ENCODE data around the gene SYNJ2.
A peak's percentile ranks its signal among the peaks of the same experiment; 100 is the strongest.

SYNJ2 gene

DNA sequence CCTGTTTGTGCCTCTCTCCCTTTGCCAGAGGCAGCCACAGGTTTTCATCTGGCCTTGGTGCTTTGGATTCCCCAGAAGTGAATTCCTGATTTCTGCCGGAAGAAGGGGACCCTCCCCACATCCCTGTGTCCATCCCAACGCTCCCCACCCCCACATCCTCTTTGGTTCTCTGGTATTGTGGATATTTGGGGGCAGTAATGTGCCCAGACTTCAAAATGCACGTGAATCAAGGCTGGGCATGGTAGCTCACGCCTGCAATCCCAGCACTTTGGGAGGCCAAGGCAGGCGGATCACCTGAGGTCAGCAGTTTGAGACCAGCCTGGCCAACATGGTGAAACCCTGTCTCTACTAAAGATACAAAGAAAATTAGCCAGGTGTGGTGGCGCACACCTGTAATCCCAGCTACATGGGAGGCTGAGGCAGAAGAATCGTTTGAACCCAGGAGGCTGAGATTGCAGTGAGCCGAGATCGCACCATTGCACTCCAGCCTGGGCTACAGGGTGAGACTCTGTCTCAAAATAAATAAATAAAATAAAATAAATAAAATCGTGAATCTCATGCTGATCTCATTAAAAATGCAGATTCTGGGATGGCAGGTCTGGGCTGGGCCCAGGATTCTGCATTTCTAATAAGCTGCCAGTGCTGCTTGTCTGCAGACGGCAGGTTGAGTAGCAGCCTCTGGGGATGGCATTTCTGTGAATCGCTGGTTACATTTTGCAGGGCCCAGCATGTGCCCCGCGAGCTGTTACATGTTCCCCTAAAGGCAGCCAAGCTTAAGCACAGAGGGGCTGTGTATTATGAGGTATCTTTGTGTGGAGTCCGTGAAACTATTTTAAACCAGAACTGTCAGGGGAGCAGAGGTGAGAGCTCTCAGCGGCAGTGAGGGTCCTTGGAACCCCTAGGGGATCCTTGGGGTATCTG, 49.0 kb downstream of the SYNJ2 start:
- H3K14ac ChIP-seq (ENCODE audit: low read length), result no peak overlapping the region
- no peak for DNase-seq (ENCODE audit: low spot score)

DNA sequence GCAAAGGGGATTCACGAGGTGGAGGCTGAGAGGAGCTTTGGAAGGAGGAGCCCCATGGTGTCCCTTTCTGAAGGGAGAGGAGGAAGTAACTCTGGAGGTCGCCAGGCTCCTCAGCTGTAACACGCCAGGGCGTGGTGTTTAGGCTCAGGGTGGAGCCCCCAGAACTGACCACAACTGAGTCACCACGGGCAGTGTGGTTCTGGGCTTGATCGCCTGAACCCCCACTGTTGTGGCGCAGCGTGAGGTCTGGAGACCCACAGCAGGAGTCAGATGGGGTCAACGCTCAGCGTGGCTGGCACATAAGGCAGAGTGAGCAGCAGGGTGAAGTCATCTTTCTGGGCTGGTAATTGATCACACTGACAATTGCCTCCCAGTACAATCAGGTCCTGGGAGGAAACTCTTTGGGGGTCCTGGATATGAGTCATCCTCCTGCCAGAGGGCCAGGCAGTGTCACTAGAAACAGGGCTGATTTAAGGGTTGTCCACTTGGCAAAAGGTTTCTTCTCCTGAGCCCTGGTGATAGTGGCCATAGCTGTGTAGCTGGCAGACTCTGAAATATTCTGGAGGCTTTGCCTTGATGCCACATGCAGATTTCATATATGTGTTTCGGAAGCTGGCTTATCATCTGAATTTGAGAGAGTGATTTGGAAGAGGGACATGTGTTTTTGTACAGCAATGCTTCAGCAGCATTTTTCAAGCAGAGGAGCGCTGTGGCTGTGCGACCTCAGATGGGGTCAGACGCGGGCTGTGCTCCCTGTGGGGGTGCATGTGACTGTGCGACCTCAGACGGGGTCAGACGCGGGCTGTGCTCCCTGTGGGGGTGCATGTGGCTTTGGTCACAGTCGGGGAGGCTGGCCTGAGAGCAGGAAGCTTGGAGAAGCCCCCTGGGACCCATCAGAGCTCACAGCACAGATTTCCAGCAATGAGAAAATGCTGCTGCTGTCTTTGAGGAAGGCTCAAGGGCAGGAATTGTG, 50.0 kb downstream of the SYNJ2 start:
- Histone ChIP-seq H3K4me1 (ENCODE audit: control insufficient read depth in 2 of 2, insufficient read depth in 1 of 2, low read depth in 1 of 2, low read length in 2 of 2) (peaks cover 9 to 18% of the 10 kb centered on the region in 2 donors), H3K9me3 (replicated peaks in 1 of 2; ENCODE audit: control insufficient read depth in 2 of 2, insufficient read depth in 1 of 2, low read depth in 1 of 2, low read length in 2 of 2) (peaks cover 0 to 5% of the 10 kb centered on the region in 2 donors), H3K9ac (ENCODE audit: low read depth, low read length, poor library complexity) (no peak overlapping the region), H2AK5ac (ENCODE audit: low read depth, low read length) (no peak overlapping the region), H2BK5ac (ENCODE audit: low read length) (no peak overlapping the region), H3K4me3 (ENCODE audit: low read length in 2 of 2) (no peak overlapping the region), H3K14ac (ENCODE audit: low read length) (no peak overlapping the region), H3K4ac (ENCODE audit: low read length) (no peak overlapping the region), H3K36me3 (replicated peaks in 1 of 2; ENCODE audit: control insufficient read depth in 2 of 2, insufficient read depth in 2 of 2, low read length in 2 of 2) (peaks cover 0 to 10% of the 10 kb centered on the region in 2 donors), H3K27me3 (ENCODE audit: control insufficient read depth in 3 of 3, insufficient read depth in 3 of 3, low read depth in 1 of 3, low read length in 3 of 3) (no peaks in the 10 kb centered on the region), H2BK15ac (ENCODE audit: low read length) (no peak overlapping the region), H3K27ac (replicated peaks; ENCODE audit: low read length) (no peak overlapping the region), H2BK120ac (ENCODE audit: low read depth, low read length) (no peak overlapping the region), H3K18ac (ENCODE audit: low read length) (no peak overlapping the region), H3K4me2 (ENCODE audit: insufficient read depth, low read length, poor library complexity, severe bottlenecking) (no peak overlapping the region), H3K79me1 (ENCODE audit: low read depth, low read length) (no peaks in the 10 kb centered on the region), H4K91ac (ENCODE audit: low read depth, low read length, poor library complexity) (no peak overlapping the region), H2AFZ (ENCODE audit: low read length) (peak overlapping the region; percentile 45), H2BK12ac (ENCODE audit: low read length) (no peak overlapping the region), H3K23ac (ENCODE audit: low read depth, low read length, poor library complexity) (no peak overlapping the region), H4K8ac (ENCODE audit: low read depth, low read length) (no peak overlapping the region)
- no CpG with 5 or more reads among the region's 20 CpGs for WGBS, 2 donors (ENCODE audit: extremely low coverage in 2 of 2, insufficient read length in 2 of 2, insufficient replicate concordance in 1 of 2)
- DNase-seq (ENCODE audit: low spot score), result peak; percentile 21

More for the DNA sequence above, 49.0 kb downstream of the SYNJ2 start:
- peaks cover 0 to 5% of the 10 kb centered on the region in 2 donors for H3K9me3 ChIP-seq (replicated peaks in 1 of 2; ENCODE audit: control insufficient read depth in 2 of 2, insufficient read depth in 1 of 2, low read depth in 1 of 2, low read length in 2 of 2)
- no peak overlapping the region for H2AFZ ChIP-seq (ENCODE audit: low read length)
- no peak overlapping the region for H3K4ac ChIP-seq (ENCODE audit: low read length)
- no peak overlapping the region for H4K8ac ChIP-seq (ENCODE audit: low read depth, low read length)
- no peak overlapping the region for H3K4me2 ChIP-seq (ENCODE audit: insufficient read depth, low read length, poor library complexity, severe bottlenecking)
- H3K79me1 ChIP-seq (ENCODE audit: low read depth, low read length), result peaks cover 2% of the 10 kb centered on the region
- peaks cover 0 to 6% of the 10 kb centered on the region in 2 donors for H3K36me3 ChIP-seq (replicated peaks in 1 of 2; ENCODE audit: control insufficient read depth in 2 of 2, insufficient read depth in 2 of 2, low read length in 2 of 2)
- no peak overlapping the region for H4K91ac ChIP-seq (ENCODE audit: low read depth, low read length, poor library complexity)
- no peak overlapping the region for H2BK12ac ChIP-seq (ENCODE audit: low read length)
- H3K4me1 ChIP-seq (ENCODE audit: control insufficient read depth in 2 of 2, insufficient read depth in 1 of 2, low read depth in 1 of 2, low read length in 2 of 2), result peaks cover 12 to 21% of the 10 kb centered on the region in 2 donors
- no peak overlapping the region for H3K9ac ChIP-seq (ENCODE audit: low read depth, low read length, poor library complexity)
- H3K27ac ChIP-seq (replicated peaks; ENCODE audit: low read length), result no peak overlapping the region
- no peak overlapping the region for H3K23ac ChIP-seq (ENCODE audit: low read depth, low read length, poor library complexity)
- no peaks in the 10 kb centered on the region for H3K27me3 ChIP-seq (ENCODE audit: control insufficient read depth in 3 of 3, insufficient read depth in 3 of 3, low read depth in 1 of 3, low read length in 3 of 3)
- no peak overlapping the region for H2AK5ac ChIP-seq (ENCODE audit: low read depth, low read length)
- H3K4me3 ChIP-seq (ENCODE audit: low read length in 2 of 2), result no peak overlapping the region
- H2BK15ac ChIP-seq (ENCODE audit: low read length), result no peak overlapping the region
- H3K18ac ChIP-seq (ENCODE audit: low read length), result no peak overlapping the region
- H2BK120ac ChIP-seq (ENCODE audit: low read depth, low read length), result no peak overlapping the region
- no peak overlapping the region for H2BK5ac ChIP-seq (ENCODE audit: low read length)
- no CpG with 5 or more reads among the region's 16 CpGs for WGBS, 2 donors (ENCODE audit: extremely low coverage in 2 of 2, insufficient read length in 2 of 2, insufficient replicate concordance in 1 of 2)

DNA sequence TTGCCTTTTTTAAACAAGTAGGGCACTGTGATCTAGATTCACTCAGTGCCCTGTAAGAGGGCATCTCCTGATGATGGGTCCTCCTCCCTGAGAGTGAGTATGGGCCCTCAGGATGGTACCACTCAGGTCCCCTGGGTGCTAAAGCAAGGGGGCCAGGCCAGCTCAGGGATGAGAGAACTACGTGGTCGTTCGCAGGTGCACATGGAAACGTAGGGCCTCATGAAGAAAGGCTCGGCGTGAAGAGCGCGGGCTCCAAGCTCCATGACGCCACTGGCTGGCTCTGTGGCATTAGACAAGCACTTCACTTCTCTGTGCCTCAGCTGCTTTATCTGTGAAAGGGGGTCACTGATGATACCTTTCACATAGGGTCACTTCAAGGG, 50.7 kb downstream of the SYNJ2 start:
- DNase-seq (ENCODE audit: low spot score), result no peak
- H3K27ac ChIP-seq (replicated peaks; ENCODE audit: low read length), result no peak overlapping the region
- WGBS, 2 donors (ENCODE audit: extremely low coverage in 2 of 2, insufficient read length in 2 of 2, insufficient replicate concordance in 1 of 2), result no CpG with 5 or more reads among the region's 9 CpGs

More for the DNA sequence above, 50.7 kb downstream of the SYNJ2 start:
- Histone ChIP-seq H3K18ac (ENCODE audit: low read length) (no peak overlapping the region), H4K8ac (ENCODE audit: low read depth, low read length) (no peak overlapping the region), H2BK15ac (ENCODE audit: low read length) (no peak overlapping the region), H4K91ac (ENCODE audit: low read depth, low read length, poor library complexity) (no peak overlapping the region), H3K9ac (ENCODE audit: low read depth, low read length, poor library complexity) (no peak overlapping the region), H3K36me3 (replicated peaks in 1 of 2; ENCODE audit: control insufficient read depth in 2 of 2, insufficient read depth in 2 of 2, low read length in 2 of 2) (peaks cover 0 to 10% of the 10 kb centered on the region in 2 donors), H2AK5ac (ENCODE audit: low read depth, low read length) (no peak overlapping the region), H2BK12ac (ENCODE audit: low read length) (no peak overlapping the region), H3K23ac (ENCODE audit: low read depth, low read length, poor library complexity) (no peak overlapping the region), H2BK5ac (ENCODE audit: low read length) (no peak overlapping the region), H3K27me3 (ENCODE audit: control insufficient read depth in 3 of 3, insufficient read depth in 3 of 3, low read depth in 1 of 3, low read length in 3 of 3) (no peaks in the 10 kb centered on the region), H3K79me1 (ENCODE audit: low read depth, low read length) (no peaks in the 10 kb centered on the region), H3K4me2 (ENCODE audit: insufficient read depth, low read length, poor library complexity, severe bottlenecking) (no peak overlapping the region), H2BK120ac (ENCODE audit: low read depth, low read length) (no peak overlapping the region), H3K4me1 (ENCODE audit: control insufficient read depth in 2 of 2, insufficient read depth in 1 of 2, low read depth in 1 of 2, low read length in 2 of 2) (peaks cover 6 to 13% of the 10 kb centered on the region in 2 donors), H3K9me3 (replicated peaks in 1 of 2; ENCODE audit: control insufficient read depth in 2 of 2, insufficient read depth in 1 of 2, low read depth in 1 of 2, low read length in 2 of 2) (peaks cover 0 to 5% of the 10 kb centered on the region in 2 donors), H2AFZ (ENCODE audit: low read length) (peak overlapping the region; percentile 45), H3K14ac (ENCODE audit: low read length) (no peak overlapping the region), H3K4me3 (ENCODE audit: low read length in 2 of 2) (no peak overlapping the region), H3K4ac (ENCODE audit: low read length) (no peak overlapping the region)
